Measurements from ENCODE around the gene SDHB.

Gene SDHB

DNA sequence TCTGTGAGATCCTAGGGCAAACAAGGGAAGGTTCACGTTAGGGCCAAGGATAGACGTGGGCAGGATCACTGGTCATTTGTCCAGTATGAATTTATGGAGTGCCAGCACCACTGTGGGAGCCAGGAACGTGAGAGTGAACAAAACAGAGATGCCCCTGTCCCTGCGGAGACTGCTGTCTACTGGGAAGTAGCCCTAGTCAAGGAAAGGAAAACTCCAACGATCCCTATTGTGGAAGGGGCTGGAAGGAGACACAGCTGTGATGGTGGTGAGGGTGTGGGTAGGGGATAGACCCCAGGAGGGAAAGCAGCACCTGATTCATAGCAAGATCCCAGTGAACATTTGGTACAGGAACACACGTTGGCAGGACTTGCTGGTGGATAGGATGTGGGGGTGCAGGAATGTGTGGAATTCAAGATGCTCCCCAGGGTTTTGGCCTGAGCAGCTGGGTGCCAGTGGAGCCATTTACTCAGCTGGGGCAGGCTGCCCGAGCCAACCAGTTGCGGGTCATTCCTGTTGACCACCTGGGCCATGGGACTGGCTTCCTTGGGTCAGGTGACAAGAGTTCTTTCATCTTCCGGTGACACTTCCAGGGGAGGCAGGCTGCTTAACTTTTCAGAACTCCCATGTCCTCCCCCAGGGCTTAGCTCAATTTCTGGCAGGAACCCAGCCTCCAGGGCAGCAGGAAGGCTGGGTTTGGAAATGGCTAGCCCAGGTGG is 40.9 kb downstream of the SDHB start:
- DNase-seq (ENCODE audit: low spot score) = no peak

DNA sequence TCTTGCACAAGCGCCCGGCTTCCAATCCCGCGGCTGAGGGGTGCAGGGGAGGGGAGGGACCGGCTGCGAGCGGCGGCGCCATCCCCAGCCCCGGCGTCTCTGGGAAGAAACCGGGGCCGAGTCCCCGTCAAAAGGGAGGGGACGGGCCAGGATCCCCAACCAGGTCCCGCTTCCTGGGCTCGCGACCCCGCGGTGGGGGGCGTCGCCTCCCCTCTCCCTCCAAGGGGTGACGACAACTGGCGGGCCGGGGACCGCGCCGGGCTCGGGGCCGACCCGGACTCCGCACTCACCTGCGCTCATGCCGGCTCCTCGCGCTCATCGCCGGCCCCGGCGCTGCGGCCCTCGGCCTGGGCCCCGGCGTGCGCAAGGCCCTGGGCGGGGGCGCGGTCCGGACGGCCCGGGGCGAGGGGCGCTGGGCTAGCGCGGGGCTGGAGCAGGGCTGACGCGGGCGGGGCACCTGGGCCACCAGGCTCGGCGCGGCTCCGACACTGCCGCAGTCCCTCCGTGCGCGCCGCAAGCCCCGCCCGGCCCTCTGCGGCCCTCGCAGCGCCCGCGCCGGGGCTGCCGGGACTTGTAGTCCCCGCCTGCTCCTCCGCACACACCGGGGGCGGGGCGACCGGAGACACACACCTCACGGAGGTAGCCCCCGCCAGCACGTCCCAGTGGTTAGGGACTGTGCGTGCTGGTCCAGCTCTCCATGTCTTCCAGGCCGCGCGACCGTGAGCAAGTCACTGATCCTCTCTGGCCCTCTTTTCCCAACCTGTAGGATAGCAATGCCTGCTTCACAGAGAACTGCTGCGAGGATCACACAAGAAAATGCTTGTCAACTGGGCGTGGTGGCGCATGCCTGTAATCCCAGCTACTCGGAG is 42.2 kb downstream of the SDHB start, which contains the start of gene ATP13A2:
TSS of gene ATP13A2 (minus strand) at position 490 of the 869 bp plus-strand sequence. CDS start at position 300, 190 bp downstream.
- peak; percentile 78 for DNase-seq (ENCODE audit: low spot score)

DNA sequence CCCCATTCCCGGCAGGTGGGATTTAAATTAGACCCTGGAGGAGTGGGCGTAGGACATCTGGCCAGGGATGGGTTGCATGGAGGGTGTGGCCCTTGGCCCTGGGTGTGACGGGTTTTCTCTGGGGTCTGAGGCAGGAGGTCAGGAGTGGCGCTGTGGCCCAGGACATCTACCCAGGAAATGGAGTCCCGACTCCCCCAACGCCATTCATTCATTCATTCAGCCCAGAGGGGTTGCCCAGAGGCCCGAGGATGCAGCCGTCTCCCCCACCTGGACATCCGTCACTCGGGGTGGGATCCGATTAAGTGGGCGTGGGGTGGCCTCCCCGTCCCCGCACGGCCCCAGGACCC is 42.8 kb downstream of the SDHB start:
- no peak for DNase-seq (ENCODE audit: low spot score)

DNA sequence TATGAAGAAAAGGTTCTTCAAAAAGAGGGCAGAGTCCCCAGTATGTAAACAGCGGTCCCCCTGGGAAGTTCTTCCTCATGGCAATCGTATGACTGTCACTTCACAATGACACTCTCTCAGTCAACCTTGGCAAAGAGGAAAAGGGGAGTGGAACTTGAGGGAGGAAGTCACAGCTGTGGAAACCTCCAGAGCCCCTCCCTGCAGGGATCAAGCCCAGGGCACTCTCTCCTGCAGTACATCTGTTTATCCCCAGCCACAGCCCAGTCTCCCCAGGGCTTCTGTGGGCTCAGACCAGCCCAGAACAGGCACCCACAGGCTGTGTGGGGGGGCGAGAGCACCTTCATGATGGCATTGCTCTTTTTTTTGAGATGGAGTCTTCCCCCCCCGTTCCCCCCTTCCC is 44.1 kb downstream of the SDHB start:
- DNase-seq (ENCODE audit: low spot score) = no peak

DNA sequence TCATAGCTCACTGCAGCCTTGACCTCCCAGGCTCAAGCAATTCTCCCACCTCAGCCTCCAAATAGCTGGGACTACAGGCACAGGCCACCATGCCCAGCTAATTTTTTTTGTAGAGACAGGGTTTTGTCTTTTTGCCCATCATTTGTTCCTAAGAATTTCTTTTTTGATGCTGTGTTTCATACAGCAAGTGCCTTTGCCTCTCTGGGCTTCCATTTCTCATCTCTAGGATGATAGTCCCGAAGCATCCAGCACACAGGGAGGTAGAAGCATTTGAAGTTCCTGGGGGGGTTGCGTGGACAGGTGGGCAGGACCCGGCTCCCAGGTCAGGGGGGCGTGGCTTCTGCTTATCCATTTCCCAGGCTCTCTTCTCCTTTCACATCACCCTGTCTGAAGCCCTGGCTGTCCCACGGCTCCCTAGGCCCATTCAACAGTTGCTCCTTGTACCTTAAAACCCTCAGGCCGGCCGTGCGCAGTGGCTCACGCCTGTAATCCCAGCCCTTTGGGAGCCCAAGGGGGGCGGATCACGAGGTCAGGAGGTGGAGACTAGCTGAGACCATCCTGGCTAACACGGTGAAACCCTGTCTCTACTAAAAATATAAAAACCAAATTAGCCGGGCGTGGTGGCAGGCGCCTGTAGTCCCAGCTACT is 45.5 kb downstream of the SDHB start:
- no peak for DNase-seq (ENCODE audit: low spot score)

DNA sequence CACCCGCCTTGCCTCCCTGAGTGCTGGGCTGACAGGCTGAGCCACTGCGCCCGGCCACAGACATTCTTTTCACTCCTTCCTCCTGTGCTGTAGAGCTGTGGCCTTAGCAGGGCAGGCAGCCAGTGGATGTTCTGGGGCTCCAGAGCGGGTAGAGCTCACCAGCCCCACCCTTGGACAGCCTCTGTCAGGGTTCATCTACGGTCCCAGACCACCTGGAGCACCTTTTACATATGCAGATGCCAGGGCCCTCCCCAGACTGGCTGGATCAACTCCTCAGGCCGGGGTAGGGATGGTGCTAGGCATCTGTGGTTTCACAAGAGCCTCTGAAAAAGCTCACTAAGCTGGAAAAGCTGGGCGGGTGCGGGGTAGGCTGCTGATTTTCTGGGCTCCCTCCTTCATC is 46.7 kb downstream of the SDHB start:
- DNase-seq (ENCODE audit: low spot score) = no peak

DNA sequence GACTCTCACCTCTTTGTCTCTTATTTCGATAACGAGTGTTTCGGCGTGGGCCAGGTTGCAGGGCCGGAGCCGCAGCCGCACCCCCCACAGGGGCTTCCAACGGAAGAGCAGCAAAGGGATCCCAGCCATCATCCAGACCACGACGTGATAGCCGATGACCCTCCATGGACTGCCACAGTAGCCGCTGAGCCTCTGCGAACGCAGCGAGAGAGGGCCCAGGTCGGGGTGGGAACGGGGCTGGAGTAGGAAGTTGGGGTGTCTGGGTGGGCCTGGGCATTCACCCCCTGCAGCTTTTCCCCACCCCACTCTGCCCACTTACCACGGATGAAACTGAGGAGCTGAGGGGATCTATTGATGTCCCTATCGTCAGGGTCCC is 48.5 kb downstream of the SDHB start:
- no peak for DNase-seq (ENCODE audit: low spot score)

DNA sequence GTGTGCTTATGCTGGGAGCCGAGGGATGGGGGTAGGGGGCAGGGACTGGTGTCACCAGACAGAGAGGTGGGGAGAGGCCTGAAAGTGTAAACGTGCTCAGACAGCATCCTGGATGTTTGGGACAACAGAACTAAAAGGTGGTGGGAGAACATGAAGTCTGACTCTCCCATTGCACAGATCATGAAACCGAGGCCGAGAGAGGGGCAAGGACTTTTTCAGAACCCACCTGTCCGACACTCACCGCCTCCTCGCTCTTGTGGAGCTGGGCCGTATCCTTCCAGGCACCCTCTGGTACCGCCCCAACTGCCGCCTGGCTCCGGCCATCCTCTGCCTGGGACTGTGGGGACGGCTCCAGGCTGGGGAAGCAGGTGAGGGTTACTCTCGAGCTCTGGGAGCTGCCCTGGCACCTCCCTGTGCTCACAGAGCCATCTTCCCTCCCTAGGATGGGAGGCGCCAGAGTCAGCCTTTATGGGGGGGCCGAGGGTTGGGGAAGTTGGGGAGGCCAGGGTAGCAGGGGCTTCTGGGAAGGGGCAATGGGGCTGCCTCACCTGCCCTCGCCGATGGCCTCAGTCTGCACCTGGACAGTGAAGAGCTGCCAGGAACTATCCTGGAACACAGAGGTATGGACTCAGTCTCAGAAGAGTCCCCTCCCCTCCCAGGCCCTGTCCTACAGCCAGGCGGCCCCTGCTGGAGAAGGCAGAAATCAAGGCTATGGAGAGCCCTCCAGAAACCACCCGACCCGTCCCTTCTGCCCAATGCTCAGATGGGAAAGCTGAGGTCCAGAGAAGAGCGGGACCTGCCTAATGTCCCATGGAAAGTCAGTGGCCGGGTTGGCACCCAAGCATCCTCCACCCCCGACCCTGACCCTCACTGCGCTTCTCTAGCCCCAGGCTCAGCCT is 49.1 kb downstream of the SDHB start:
- no peak for DNase-seq (ENCODE audit: low spot score)

DNA sequence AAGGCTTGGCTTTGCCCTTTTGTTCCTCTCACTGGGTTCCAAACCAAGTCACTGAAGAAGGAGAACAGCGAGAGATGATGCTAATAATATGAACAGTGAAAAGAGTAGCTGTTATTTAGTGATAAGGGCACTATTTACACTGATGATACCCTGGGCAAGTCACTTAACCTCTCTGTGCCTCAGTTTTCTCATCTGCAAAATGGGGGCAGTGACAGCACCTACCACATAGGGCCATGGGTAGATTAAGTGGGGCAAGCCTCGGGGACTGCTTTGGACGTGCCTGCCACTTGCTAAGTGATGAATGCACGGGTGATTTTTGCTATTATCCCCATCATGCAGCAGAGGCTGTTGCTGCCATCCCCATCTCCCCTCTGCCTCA is 51.3 kb downstream of the SDHB start:
- no peak for DNase-seq (ENCODE audit: low spot score)

DNA sequence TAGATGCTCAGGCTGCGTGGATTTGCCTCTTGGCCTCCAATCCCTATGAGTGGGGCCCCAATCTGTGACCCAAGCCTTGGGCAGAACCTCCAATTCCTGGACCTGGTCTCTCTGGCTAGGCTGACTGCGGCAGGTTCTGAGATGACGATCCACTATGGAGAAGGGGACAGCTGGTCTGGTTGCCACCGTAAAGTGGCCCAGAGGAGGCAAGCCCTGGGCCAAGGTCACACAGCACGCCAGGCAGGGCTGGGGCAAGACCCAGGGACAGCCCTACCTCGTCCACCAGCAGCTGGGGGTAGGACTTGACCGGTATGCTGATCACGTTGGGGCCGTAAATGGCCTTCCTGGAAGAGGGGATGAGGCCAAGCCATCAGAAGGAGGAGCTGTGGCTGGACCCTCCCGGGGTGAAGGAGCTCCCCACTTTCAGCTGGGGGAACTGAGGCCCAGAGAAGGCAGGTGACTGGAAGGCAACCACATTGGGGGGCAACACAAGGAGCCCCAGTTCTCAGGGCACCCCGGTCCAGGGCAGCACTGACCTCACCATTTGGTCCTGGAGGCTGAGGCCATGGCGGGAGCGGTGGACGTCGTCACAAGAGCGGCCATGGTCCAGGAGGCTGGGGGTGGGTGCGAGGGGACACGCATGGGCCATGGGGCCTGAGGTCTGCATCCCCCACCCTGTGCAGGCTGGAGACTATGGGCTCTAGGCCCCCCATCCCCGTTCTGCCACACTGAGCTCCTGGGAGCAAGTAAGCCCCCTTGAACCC is 51.9 kb downstream of the SDHB start:
- no peak for DNase-seq (ENCODE audit: low spot score)

DNA sequence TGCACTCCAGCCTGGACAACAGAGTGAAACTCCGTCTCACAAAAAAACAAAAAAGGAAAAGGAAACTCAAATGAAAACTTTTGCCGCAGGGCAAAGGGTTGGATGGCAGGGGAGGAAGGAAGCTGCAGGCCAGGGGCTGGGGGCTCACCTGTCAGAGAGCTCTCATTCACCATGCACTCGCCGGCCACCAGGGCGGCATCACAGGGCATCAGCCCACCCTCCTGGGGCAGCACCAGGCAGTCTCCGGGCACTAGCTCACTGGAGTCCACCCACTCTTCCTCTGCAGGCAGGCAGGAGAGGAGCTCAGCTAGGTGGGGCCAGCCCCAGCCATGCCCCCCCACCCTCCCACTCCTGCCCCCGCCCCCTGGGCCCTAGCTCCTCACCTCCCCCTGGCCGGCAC is 54.0 kb downstream of the SDHB start:
- DNase-seq (ENCODE audit: low spot score) = no peak

DNA sequence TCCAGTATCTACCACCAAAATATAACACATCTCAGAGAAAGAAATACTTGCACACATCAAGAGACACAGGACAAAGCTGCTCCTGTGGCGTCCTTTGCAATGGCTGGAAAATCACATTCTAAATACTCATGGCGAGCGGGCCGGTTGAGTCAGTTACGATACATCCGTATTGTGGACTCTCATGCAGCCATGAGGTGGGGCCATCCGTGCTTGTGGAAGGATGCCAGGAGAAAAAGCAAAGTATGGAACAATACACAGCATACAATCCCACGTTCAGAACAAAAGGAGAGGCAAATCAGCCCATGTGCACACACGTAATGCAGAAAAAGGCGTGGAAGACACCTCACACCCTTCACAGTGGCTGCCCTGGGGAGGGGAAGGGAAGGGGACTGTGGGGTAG is 55.2 kb downstream of the SDHB start:
- DNase-seq (ENCODE audit: low spot score) = no peak

DNA sequence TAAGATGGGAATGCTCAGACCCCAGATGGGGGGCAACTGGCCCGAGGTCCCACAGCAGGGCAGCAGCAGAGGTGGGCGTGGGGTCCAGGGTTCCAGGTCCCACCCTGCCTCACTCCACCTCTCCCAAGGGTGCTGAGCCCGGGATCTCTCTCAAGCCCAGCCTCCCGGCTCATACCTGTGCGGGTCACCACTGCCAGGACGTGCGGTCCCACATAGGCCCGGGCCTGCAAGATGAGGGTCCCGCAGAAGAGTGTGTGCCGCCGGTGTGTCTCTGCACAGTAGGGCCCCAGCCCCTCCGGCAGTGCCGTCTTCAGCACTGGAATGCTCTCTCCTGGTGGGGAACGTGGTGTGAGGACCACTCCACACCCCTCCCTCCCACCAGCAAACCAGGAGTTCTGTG is 57.0 kb downstream of the SDHB start:
- no peak for DNase-seq (ENCODE audit: low spot score)

DNA sequence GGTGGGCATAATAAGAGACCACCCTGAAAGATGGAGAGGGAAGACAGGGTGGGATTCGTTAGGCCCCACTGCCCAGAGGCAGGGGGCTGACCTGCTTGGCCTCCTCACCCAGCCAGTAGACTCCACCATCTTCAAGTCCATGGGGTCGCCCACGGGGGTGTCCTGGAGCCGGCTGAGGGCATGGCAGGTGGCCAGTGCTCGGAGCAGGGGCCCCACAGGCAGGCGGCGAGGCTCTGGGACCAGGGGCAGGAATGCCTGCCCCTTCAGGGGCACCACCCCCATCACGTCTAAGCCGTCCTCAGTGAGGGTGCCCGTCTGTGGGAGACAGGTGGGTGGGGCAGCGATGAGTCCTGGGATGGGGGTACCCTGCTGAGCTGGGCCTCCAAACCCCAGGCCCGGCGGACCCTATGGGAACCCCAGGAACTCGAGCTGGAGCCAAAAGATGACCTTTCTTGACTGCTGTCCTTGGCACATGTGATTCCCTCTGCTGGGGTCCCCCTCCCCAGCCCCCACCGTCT is 60.3 kb downstream of the SDHB start:
- no peak for DNase-seq (ENCODE audit: low spot score)

DNA sequence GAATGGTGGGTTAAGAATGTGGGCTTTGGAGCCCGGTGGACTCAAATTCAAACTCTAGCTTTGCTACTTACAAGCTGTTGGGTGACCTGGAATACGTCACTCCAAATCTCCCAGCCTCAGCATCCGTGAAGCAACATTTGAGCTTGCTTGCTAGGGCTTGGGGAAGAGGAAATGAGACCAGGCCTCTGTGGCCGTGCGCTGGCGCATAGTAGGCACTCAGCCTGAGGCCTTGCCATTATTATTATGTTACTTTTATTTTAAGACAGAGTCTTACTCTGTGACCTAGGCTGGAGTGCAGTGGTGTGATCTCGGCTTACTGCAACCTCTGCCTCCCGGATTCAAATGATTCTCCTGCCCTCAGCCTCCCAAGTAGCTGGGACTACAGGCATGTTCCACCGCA is 61.2 kb downstream of the SDHB start:
- no peak for DNase-seq (ENCODE audit: low spot score)

DNA sequence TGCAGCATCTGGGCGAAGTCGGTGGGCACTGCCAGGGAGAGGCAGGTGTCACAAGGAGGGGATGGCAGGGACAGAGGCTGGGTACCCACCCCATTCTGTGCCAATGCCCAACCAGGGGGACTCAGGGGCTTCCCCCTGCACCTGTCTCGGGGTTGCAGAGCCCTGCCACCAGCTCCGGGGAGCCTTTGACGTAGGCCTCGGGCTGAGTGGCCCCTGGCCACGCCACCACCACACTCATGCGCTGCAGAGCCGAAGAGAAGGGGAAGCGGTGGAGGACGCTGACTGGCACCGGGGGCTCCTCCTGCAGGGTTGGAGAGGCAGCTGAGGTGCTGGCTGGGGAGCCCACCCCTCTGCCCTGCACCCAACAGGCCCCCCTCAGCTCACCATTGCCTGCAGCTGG is 61.7 kb downstream of the SDHB start:
- no peak for DNase-seq (ENCODE audit: low spot score)

DNA sequence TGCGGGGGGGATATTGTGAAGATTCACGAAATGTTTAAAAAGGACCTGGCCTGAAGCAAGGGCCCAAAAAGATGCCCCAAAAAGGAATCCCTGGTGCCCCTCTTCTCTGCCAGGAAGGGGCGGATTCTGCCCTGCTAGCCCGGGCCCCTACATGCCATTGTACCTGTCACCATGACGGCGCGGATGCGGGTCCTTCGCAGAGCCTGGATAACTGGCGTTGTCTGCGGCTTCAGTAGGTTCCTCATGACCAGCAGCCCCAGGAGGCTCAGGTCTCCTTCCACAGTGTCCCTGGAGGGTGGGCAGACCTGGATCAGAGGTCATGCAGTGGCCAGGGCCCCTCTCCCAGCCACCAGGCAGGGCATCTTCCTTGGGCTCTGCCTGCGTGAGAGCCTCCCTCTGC is 62.3 kb downstream of the SDHB start:
- DNase-seq (ENCODE audit: low spot score) = no peak

DNA sequence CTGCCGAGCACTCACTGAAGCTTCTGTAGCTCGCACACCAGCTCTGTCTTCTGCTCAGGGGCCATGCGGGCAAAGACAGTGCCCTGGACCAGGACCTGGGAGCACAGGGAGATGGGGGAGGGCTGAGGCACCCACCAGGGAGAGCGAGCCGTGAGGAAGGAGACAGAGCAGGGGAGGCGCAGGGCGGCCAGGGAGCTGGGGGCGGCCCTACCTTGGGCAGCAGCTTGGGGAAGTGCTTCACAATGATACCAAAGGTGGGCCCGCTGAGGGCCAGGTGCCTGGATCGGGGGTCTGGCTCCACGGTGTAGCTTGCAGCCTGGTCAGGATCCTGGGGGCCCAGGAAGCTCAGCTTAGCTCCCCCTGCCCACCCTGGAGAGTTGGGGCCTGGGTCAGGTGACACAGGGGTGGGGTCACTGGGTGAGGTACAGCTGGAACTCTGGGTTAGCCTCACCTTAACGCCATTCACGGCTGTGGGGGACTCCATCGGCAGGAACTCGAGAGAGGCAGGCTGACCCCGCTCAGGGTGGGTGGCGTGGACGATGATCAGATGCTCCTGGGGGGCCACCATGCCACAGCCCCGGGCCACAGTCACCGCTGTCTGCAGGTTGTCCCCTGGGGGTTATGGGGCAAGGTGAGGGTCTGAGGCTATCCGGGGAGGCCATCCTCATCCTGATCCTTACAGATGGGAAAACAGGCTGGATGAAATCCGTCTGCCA is 64.0 kb downstream of the SDHB start:
- DNase-seq (ENCODE audit: low spot score) = no peak

DNA sequence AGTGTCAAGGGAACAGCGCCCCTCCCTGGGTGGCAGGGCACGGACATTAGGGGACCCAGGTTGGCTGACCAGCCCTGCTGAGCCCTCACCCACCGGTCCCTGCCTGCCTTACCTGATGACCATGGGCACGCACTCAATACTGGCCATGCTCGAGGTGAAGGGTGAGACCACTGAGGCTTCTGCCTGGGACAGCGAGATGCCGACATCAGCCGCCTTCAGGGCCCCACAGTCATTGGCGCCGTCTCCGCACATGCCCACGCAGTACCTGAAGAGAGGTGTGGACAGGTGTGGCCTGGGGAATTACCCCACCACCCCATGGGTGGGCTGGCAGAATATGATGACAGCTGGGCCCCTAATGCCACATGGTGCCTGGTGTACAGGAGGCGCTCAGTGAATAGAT is 65.6 kb downstream of the SDHB start:
- DNase-seq (ENCODE audit: low spot score) = no peak

DNA sequence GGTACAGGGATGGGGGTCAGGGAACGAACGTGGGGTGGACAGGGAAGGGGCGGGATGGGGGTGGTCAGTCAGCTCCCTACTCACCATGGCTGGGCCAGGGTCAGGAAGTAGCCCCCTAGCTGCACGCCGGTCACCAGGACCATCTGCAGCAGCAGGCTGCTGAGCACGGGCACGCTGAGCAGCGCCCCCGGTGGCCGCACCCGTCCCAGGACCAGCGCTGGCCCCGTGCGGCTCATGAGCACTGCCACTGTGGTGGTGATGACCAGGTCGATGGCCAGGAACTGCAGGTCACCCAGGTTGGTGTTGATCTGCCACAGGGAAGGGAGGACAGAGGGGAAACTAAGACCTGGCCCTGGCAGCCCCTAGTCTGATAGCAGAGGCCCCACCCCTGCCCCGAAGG is 66.9 kb downstream of the SDHB start:
- no peak for DNase-seq (ENCODE audit: low spot score)

Data from SK-N-DZ (cell line).